HG02840 (cell line): ENCODE results near the gene ABCA7.
"Not testable (repeated sequence)": the region's sequence is repeated elsewhere in the genome, so short reads cannot be mapped to it uniquely, and the experiment has no call there.

Experiments
- ATAC-seq: cut with Tn5 transposase; IDR thresholded peaks from one replicate; pipeline ENCODE4 v1.9.1; 2021; ENCODE audit warnings: mild to moderate bottlenecking, moderate library complexity, moderate number of reproducible peaks; ENCODE audit not compliant: unreplicated experiment, low FRiP score

The ABCA7 gene

GRCh38 chr19:1111641-1112267 is 71.8 kb downstream of the ABCA7 start:
- ATAC-seq: no peak

GRCh38 chr19:1112268-1113029 is 72.5 kb downstream of the ABCA7 start:
- no peak for ATAC-seq

DNA sequence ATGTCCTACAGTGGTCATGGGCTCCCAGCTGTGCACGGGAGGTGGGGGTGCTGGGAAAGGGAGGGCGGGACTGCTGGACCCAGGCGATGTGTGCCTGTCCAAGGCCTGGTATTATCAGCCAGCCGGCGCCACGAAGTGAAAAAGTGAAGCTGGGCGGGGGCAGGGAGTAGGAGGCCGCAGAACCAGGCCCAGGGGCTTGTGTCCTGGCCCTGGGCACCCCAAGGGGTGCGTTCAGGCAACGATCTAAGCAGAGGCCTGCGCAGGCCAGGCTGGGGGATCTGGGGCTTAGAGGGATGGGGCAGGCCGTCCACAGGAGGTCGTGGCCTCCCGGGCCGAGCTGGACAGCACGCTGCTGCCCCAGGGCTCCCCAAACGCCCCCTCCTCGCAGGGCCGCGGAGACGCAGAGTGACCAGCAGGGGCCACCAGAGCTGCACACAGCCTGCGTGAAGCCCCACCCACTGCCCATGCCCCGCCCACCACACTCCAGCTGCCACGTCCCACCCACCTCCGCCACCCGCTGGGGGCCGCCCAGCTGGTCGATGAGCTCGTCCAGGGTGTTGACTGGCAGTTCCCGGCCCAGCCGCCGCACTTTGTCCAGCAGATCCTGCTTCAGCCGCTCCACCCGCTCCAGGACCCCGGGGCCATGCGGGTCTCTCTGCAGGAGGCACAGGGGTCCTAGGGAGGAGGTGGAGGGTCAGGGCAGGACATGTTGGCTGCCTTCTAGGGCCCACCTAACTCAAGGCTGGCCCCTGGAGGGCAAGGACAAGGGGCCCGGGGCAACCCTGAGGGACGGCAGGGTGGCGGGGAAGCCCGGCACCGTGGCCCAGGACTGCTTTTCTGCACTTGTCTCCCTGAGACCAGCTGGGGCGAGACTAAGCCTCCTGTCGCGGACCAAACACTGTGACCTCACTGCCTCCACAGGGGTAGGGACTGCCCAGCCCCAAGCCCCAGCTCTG is 73.4 kb downstream of the ABCA7 start:
- no peak for ATAC-seq

- ATAC-seq: no peak
Observed at GRCh38 chr19:1113986-1114483, 74.1 kb downstream of the ABCA7 start.

- ATAC-seq: not testable (repeated sequence)
Observed at GRCh38 chr19:1114728-1115127, 74.8 kb downstream of the ABCA7 start.
